GM12892 (cell line): ENCODE results near the gene TNFRSF9.

ENCODE experiments used
- POLR2A ChIP-seq: IDR thresholded peaks from 2 replicates; pipeline ENCODE4 v1.6.1; 2011; ENCODE audit warnings: low read depth, low read length, control low read depth
- POLR2AphosphoS5 ChIP-seq: IDR thresholded peaks from 2 replicates; pipeline ENCODE4 v1.6.1; 2011; ENCODE audit warnings: low read depth, low read length, control low read depth
- TAF1 ChIP-seq: IDR thresholded peaks from 2 replicates; pipeline ENCODE4 v1.6.1; 2011; ENCODE audit warnings: low read depth, mild to moderate bottlenecking, control low read depth, low read length, borderline replicate concordance

DNA sequence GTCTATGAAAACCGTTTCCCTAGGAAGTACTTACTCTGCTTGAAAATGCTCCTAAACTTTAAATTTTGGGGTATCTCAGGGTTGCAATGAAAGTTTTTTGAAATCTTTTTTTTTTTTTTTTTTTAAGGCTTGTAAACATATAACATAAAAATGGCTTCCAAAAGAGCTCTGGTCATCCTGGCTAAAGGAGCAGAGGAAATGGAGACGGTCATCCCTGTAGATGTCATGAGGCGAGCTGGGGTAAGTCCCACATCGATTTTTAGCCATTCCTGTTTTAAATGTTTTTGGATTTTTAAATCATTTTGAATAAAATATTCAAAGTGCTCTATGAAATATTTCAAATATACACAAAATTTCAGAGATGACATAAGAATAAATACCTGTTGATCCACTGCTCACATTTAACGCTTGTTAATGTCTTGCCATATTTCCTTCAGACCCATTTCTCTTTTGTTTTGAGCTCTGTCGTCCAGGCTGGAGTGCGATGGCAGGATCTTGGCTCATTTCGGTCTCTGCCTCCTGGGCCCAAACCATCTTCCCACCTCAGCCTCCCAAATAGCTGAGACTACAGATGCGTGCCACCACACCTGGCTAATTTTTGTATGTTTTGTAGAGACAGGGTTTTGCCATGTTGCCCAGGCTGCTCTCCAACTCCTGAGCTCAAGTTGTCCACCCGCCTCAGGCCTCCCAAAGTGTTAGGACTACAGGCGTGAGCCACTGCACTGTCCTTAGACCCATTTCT, 22.2 kb upstream of the TNFRSF9 start:
- TF ChIP-seq POLR2AphosphoS5 (no peak), POLR2A (no peak), TAF1 (no peak)
